ENCODE data around the gene NOL9. TPM values are rescaled to one million over a fixed set of nuclear protein-coding genes. Genes with fewer than 3 reads are reported as not detected.

The NOL9 gene
- polyA plus RNA-seq, 1 experiment = 9.5 TPM

- DNase-seq (ENCODE audit: low read depth) = no peak
- no peaks in the 10 kb centered on the region for H3K27me3 ChIP-seq (ENCODE audit: control insufficient read depth, insufficient read depth, low read length)
- POLR2A ChIA-PET = no interaction called here
- CTCF ChIA-PET = interaction anchor here (1.1 to 8.1 kb wide), 10 partner anchors 11 to 172 kb away, joined by 3 to 124 read pairs (median 12); no protein-coding TSS in a partner anchor
- TF ChIP-seq CTCF (IDR thresholded peaks at IDR 0.05; ENCODE audit: insufficient read depth, low read depth, low read length) = no peak
- H3K36me3 ChIP-seq (ENCODE audit: control insufficient read depth, insufficient read depth, low read length) = no peaks in the 10 kb centered on the region
- no peak overlapping the region for H3K4me3 ChIP-seq (ENCODE audit: low read depth, low read length)
Observed at GRCh38 chr1:6489383-6489765, 64.9 kb downstream of the NOL9 start.

GRCh38 chr1:6488602-6489382, 65.5 kb downstream of the NOL9 start:
- no peaks in the 10 kb centered on the region for H3K27me3 ChIP-seq (ENCODE audit: control insufficient read depth, insufficient read depth, low read length)
- no peak for DNase-seq (ENCODE audit: low read depth)
- no peak for TF ChIP-seq CTCF (IDR thresholded peaks at IDR 0.05; ENCODE audit: insufficient read depth, low read depth, low read length)
- CTCF ChIA-PET = interaction anchor here (0.7 to 8.1 kb wide), 12 partner anchors 10 to 172 kb away, joined by 3 to 124 read pairs (median 10); no protein-coding TSS in a partner anchor
- POLR2A ChIA-PET = no interaction called here
- no peaks in the 10 kb centered on the region for H3K36me3 ChIP-seq (ENCODE audit: control insufficient read depth, insufficient read depth, low read length)
- H3K4me3 ChIP-seq (ENCODE audit: low read depth, low read length) = no peak overlapping the region

GRCh38 chr1:6487804-6488484, 66.4 kb downstream of the NOL9 start:
- POLR2A ChIA-PET = no interaction called here
- no peak for TF ChIP-seq CTCF (IDR thresholded peaks at IDR 0.05; ENCODE audit: insufficient read depth, low read depth, low read length)
- CTCF ChIA-PET = interaction anchor here (0.7 to 8.1 kb wide), 9 partner anchors 10 to 159 kb away, joined by 3 to 124 read pairs (median 20); partner anchors contain the start of genes NOL9 and TAS1R1
- no peaks in the 10 kb centered on the region for H3K27me3 ChIP-seq (ENCODE audit: control insufficient read depth, insufficient read depth, low read length)
- DNase-seq (ENCODE audit: low read depth) = no peak
- no peaks in the 10 kb centered on the region for H3K36me3 ChIP-seq (ENCODE audit: control insufficient read depth, insufficient read depth, low read length)
- no peak overlapping the region for H3K4me3 ChIP-seq (ENCODE audit: low read depth, low read length)

GRCh38 chr1:6486433-6487011, 67.8 kb downstream of the NOL9 start:
- ChIA-PET CTCF (interaction anchor here (0.6 to 8.1 kb wide), 20 partner anchors 8 to 1608 kb away, joined by 3 to 124 read pairs (median 3); partner anchors contain the start of genes NOL9 and TAS1R1), POLR2A (no interaction called here)
- DNase-seq (ENCODE audit: low read depth) = no peak
- TF ChIP-seq CTCF (IDR thresholded peaks at IDR 0.05; ENCODE audit: insufficient read depth, low read depth, low read length) = peak; percentile 97
- no peaks in the 10 kb centered on the region for H3K36me3 ChIP-seq (ENCODE audit: control insufficient read depth, insufficient read depth, low read length)
- no peaks in the 10 kb centered on the region for H3K27me3 ChIP-seq (ENCODE audit: control insufficient read depth, insufficient read depth, low read length)
- H3K4me3 ChIP-seq (ENCODE audit: low read depth, low read length) = no peak overlapping the region
